Activated gamma-delta T cell treated with Interleukin-2 at 50 U/mL for 16 hours (primary cell): ENCODE measurements around the gene SLC5A12.
"Not testable (repeated sequence)": the region's sequence is repeated elsewhere in the genome, so short reads cannot be mapped to it uniquely, and the experiment has no call there.

Experiments used
- DNase-seq: peaks from one replicate; pipeline ENCODE4 v3.0.0-alpha.2; 2020

The SLC5A12 gene

GRCh38 chr11:26649884-26650283 is 72.0 kb downstream of the SLC5A12 start:
- DNase-seq = no peak

DNA sequence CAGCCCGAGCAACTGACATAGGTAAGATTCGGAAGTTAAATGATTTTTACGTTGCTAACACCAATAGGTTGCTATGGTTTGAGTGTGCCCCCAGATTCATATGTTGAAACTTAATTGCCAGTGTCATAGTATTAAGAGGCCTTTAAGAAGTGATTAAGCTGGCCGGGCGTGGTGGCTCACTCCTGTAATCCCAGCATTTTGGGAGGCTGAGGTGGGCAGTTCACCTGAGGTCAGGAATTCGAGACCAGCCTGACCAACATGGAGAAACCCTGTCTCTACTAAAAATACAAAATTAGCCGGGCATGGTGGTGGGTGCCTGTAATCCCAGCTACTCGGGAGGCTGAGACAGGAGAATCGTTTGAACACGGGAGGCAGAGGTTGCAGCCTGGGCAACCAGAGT is 78.5 kb downstream of the SLC5A12 start:
- DNase-seq = not testable (repeated sequence)

- DNase-seq = no peak
These were observed 89.1 kb downstream of the SLC5A12 start for GRCh38 chr11:26632691-26633159.

DNA sequence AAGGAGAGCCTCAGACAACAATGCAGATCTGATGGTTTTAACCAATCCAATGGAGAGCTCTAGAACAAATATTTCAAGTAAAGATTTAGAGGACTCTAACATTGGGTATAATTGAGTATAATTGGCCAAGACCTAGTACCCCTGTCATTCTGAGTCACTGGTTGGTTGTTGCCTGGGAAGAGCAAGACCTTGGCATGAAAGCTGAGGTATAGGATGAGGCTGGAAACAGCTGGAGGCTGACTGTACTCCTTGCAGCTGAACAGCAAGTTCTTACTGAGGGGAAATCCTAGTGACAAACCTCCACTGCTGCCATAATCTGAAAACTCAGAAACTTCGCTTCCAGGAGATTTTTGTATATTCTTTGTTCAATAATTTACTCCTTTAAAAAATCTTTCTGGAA is 95.5 kb downstream of the SLC5A12 start:
- DNase-seq = no peak

DNA sequence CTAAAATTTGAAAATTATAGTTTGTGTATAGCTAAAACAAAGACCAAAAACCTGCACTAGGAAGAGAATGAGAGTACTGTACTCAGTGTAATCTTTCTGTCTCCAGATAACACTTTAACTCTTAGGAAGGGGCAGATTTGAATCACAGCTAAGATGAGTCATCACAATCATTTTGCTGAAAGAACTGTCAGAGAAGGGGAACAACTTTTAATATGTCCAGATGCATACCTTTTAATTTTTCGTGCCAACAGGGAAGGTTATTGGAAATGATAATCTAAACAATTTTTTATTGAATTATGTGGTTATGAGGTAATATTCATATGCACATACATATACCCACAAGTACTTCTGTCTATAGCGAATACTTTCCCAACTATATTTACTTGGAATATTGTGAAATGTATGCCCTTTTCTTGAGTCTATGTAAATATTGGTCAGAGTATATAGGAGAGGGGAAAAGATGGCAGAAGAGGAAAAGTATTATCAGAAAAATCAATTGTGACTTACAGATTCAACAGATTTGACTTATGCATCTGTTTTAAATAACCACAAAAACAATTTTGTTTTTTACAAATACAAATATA is 98.7 kb downstream of the SLC5A12 start:
- no peak for DNase-seq

DNA sequence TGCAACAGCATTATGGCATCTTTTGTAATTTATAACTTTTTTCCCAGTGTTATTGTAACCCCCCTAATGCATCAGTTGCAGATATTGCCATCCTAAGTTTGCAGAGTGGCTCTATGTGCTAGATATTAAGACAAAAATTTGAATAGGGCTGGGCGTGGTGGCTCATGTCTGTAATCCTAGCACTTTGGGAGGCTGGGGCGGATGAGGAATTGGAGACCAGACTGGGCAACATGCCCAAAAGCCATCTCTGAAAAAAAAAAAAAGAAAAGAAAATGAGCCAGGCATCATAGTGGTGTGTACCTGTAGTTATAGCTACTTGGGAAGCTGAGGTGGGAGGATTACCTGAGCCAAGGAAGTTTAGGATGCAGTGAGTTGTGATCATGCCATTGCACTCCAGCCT is 99.7 kb downstream of the SLC5A12 start:
- DNase-seq = no peak

- no peak for DNase-seq
These were observed 100.7 kb downstream of the SLC5A12 start for GRCh38 chr11:26621132-26621531.

DNA sequence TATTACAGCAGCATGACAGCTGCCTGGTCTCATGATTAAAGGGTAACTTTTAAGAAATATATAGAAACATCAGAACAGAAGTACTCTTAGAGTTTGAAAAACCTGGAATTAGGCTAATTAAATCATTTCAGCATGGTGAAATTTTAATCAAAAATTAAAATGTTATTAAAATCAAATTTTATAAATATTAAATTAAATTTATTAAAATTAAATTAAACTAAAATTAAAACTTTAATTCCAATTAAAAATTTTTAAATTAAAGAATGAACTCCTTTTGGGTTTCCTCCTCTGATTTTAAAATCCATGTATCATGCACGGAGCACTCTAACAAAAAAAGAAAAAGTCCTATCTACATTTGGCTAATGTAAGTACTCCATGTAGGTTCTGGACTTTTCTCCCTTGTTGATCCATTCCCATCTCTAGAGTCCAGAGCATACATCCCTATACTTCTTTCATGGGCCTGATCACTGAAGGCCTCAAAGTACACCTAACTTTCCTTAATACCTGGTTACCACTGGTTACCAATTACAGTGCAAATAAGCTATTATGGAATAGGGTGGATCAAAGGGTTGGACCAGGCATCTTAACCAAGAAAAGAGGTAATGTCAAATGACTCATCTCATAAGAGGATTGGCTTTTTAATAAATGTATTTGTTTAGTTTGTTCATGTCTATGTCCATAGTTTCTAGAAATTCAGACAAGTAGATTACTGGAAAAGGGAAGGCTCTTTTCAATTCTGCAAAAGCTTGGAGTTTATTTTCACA is 101.4 kb downstream of the SLC5A12 start:
- DNase-seq = no peak

GRCh38 chr11:26618441-26618840 is 103.4 kb downstream of the SLC5A12 start:
- no peak for DNase-seq
